Keratinocyte (primary cell): Measurements from ENCODE around the gene UGT2A3. TPM values are rescaled to one million over a fixed set of nuclear protein-coding genes. Genes with fewer than 3 reads are reported as not detected.

Experiments
- DNase-seq: peaks from one replicate; pipeline ENCODE4 v3.0.0-alpha.2; 2011; ENCODE audit warnings: low read depth, missing footprints, low spot score
- FAIRE-seq: peaks from 2 replicates; lab custom pipeline; 2011; peaks lifted over from hg19 to GRCh38; lab: Jason Lieb, UNC
- H2AFZ ChIP-seq: 2 replicates; pipeline ENCODE4 v1.6.0; 2012; ENCODE audit warnings: low read length, control low read depth, inconsistent platforms; ENCODE audit not compliant: control insufficient read depth
- H3K27ac ChIP-seq: 2 replicates; pipeline ENCODE4 v1.5.1; 2011; ENCODE audit warnings: low read length; ENCODE audit not compliant: control insufficient read depth, insufficient read depth
- H3K27me3 ChIP-seq: 3 replicates; pipeline ENCODE4 v1.6.0; 2011; ENCODE audit warnings: low read length; ENCODE audit not compliant: control insufficient read depth, insufficient read depth; ENCODE audit errors: extremely low read depth
- H3K36me3 ChIP-seq, 2 experiments: 2 replicates in 1 of 2; 3 replicates in 1 of 2; pipeline ENCODE4 v1.5.1; 2011; ENCODE audit warnings: low read length in 2 of 2, mild to moderate bottlenecking in 1 of 2; ENCODE audit not compliant: control insufficient read depth in 2 of 2, insufficient read depth in 2 of 2; ENCODE audit errors: extremely low read depth in 1 of 2
- H3K4me1 ChIP-seq: 3 replicates; pipeline ENCODE4 v1.5.1; 2011; ENCODE audit warnings: low read length; ENCODE audit not compliant: control insufficient read depth, insufficient read depth; ENCODE audit errors: extremely low read depth
- H3K4me2 ChIP-seq: 3 replicates; pipeline ENCODE4 v1.6.0; 2011; ENCODE audit warnings: low read depth, low read length; ENCODE audit not compliant: control insufficient read depth, insufficient read depth; ENCODE audit errors: extremely low read depth
- H3K4me3 ChIP-seq, 3 experiments: fragments of 200-600 bp in 1 of 3; sonication (generic) in 1 of 3; 2 replicates in 2 of 3; 3 replicates in 1 of 3; pipeline ENCODE4 v1.5.1; 2011 to 2016; ENCODE audit warnings: low read length in 3 of 3, mild to moderate bottlenecking in 3 of 3, control low read depth in 2 of 3, inconsistent platforms in 1 of 3, low read depth in 1 of 3, mixed read lengths in 1 of 3, mixed run types in 1 of 3, moderate library complexity in 1 of 3; ENCODE audit not compliant: control insufficient read depth in 2 of 3, insufficient read depth in 2 of 3; ENCODE audit errors: extremely low read depth in 1 of 3
- H3K79me2 ChIP-seq: 2 replicates; pipeline ENCODE4 v1.6.0; 2012; ENCODE audit warnings: low read length; ENCODE audit not compliant: control insufficient read depth, insufficient read depth
- H3K9ac ChIP-seq: 3 replicates; pipeline ENCODE4 v1.6.0; 2011; ENCODE audit warnings: low read length; ENCODE audit not compliant: control insufficient read depth, insufficient read depth; ENCODE audit errors: extremely low read depth
- H3K9me1 ChIP-seq: 3 replicates; pipeline ENCODE4 v1.6.0; 2011; ENCODE audit warnings: low read length; ENCODE audit not compliant: control insufficient read depth, insufficient read depth; ENCODE audit errors: extremely low read depth
- H3K9me3 ChIP-seq: 2 replicates; pipeline ENCODE4 v1.5.1; 2012; ENCODE audit warnings: low read depth, low read length; ENCODE audit not compliant: control insufficient read depth
- H4K20me1 ChIP-seq: 3 replicates; pipeline ENCODE4 v1.6.0; 2011; ENCODE audit warnings: low read length; ENCODE audit not compliant: control insufficient read depth, insufficient read depth; ENCODE audit errors: extremely low read depth
- CTCF ChIP-seq, 3 experiments: IDR thresholded peaks in 1 of 3; conservative IDR thresholded peaks in 1 of 3; optimal IDR thresholded peaks in 1 of 3; 2 replicates in 2 of 3; 3 replicates in 1 of 3; pipeline versions ENCODE3 to v1.5.1; 2011; ENCODE audit warnings: low read length in 3 of 3, mild to moderate bottlenecking in 3 of 3, moderate library complexity in 2 of 3, control low read depth in 1 of 3, inconsistent platforms in 1 of 3; ENCODE audit not compliant: insufficient read depth in 2 of 3; ENCODE audit errors: extremely low read depth in 1 of 3
- EZH2 ChIP-seq: IDR thresholded peaks from one replicate; pipeline ENCODE4 v1.6.1; 2012; ENCODE audit warnings: inconsistent platforms, mild to moderate bottlenecking, low read length, moderate library complexity
- dilution Hi-C: fragments of 300-500 bp; cut with MboI; formaldehyde crosslinking; loops from one replicate; pipeline ENCODE4 v1.7.0; 2020; ENCODE audit warnings: low sequenced_read_pairs; ENCODE audit not compliant: extremely low pct_ligation_motif_present
- polyA plus RNA-seq, 5 experiments: library from polyadenylated mRNA; depleted of rRNA in 3 of 5; stranded (reverse) in 3 of 5; stranded (forward) in 1 of 5; unstranded in 1 of 5; fragments of >200 nt; gene quantifications; 1 replicate in 1 of 5; 2 replicates in 3 of 5; 3 replicates in 1 of 5; pipeline versions ENCODE4 v1.2.1 to v1.2.3, GENCODE V29; 2011 to 2012; ENCODE audit warnings: missing spikeins in 2 of 5, low read depth in 1 of 5, low replicate concordance in 1 of 5

UGT2A3 gene
- polyA plus RNA-seq, 1 donor (not counting 4 experiments of a cell fraction or from before 2014, with no cell fraction given), result not detected

- H3K27ac ChIP-seq, result no peak overlapping the region
- H3K36me3 ChIP-seq, result no peaks in the 10 kb centered on the region
- no peaks in the 10 kb centered on the region for H3K79me2 ChIP-seq
- H3K4me3 ChIP-seq, result no peak overlapping the region
- no peaks in the 10 kb centered on the region for H3K4me1 ChIP-seq
- no peak overlapping the region for H3K9ac ChIP-seq
- no peak overlapping the region for H2AFZ ChIP-seq
- no peaks in the 10 kb centered on the region for H3K9me1 ChIP-seq
- H3K4me2 ChIP-seq, result no peak overlapping the region
- no peaks in the 10 kb centered on the region for H4K20me1 ChIP-seq
- dilution Hi-C loops, result no loop called here
- FAIRE-seq, result no peak
- TF ChIP-seq EZH2 (no peak), CTCF (optimal IDR thresholded peaks at IDR 0.05 in 1 of 3, IDR thresholded peaks at IDR 0.05 in 1 of 3, conservative IDR thresholded peaks at IDR 0.05 in 1 of 3; ENCODE audit: extremely low read depth in 1 of 3, insufficient read depth in 2 of 3, low read length in 3 of 3) (no peak)
- no peak for DNase-seq
- H3K27me3 ChIP-seq, result no peaks in the 10 kb centered on the region
- H3K9me3 ChIP-seq, result no peaks in the 10 kb centered on the region
These were observed 33.8 kb upstream of the UGT2A3 start for GRCh38 chr4:68985442-68985841.

GRCh38 chr4:68984947-68985346 is 33.3 kb upstream of the UGT2A3 start:
- H3K9ac ChIP-seq, result no peak overlapping the region
- H2AFZ ChIP-seq, result no peak overlapping the region
- no peak for DNase-seq
- no peaks in the 10 kb centered on the region for H3K36me3 ChIP-seq
- no peak for FAIRE-seq
- no peak overlapping the region for H3K4me3 ChIP-seq
- no peaks in the 10 kb centered on the region for H3K27me3 ChIP-seq
- H3K4me2 ChIP-seq, result no peak overlapping the region
- no peaks in the 10 kb centered on the region for H4K20me1 ChIP-seq
- H3K4me1 ChIP-seq, result no peaks in the 10 kb centered on the region
- no peaks in the 10 kb centered on the region for H3K9me1 ChIP-seq
- H3K79me2 ChIP-seq, result no peaks in the 10 kb centered on the region
- dilution Hi-C loops, result no loop called here
- no peaks in the 10 kb centered on the region for H3K9me3 ChIP-seq
- no peak overlapping the region for H3K27ac ChIP-seq
- TF ChIP-seq EZH2 (no peak), CTCF (optimal IDR thresholded peaks at IDR 0.05 in 1 of 3, IDR thresholded peaks at IDR 0.05 in 1 of 3, conservative IDR thresholded peaks at IDR 0.05 in 1 of 3; ENCODE audit: extremely low read depth in 1 of 3, insufficient read depth in 2 of 3, low read length in 3 of 3) (no peak)
